Transverse colon (tissue), 4 donors: Measurements from ENCODE around the gene SLFNL1. TPM values are rescaled to one million over a fixed set of nuclear protein-coding genes. Genes with fewer than 3 reads are reported as not detected.

Source experiments
- DNase-seq: peaks from one replicate; pipeline ENCODE4 v3.0.0-alpha.2; 2019
- H3K27ac ChIP-seq, 4 donors: fragments of 200-600 bp; sonication (generic); 2 replicates each; pipeline ENCODE4 v1.5.1; 2016 to 2018; ENCODE audit warnings: inconsistent platforms in 4 of 4
- H3K27me3 ChIP-seq: fragments of 200-600 bp; sonication (generic); 2 replicates; pipeline ENCODE4 v1.5.1; 2017; ENCODE audit warnings: inconsistent platforms
- H3K36me3 ChIP-seq, 4 donors: fragments of 200-600 bp; sonication (generic); 2 replicates each; pipeline ENCODE4 v1.5.1; 2017 to 2019; ENCODE audit warnings: inconsistent platforms in 4 of 4
- H3K4me1 ChIP-seq, 4 donors: fragments of 200-600 bp; sonication (generic); 2 replicates each; pipeline ENCODE4 v1.5.1; 2017 to 2020; ENCODE audit warnings: inconsistent platforms in 4 of 4
- H3K4me3 ChIP-seq, 4 donors: fragments of 200-600 bp; sonication (generic); 1 replicate in 1 of 4; 2 replicates in 3 of 4; pipeline versions ENCODE4 v1.5.1 to v1.6.1; 2017 to 2019; ENCODE audit warnings: inconsistent platforms in 4 of 4
- H3K9me3 ChIP-seq, 2 donors: fragments of 200-600 bp; sonication (generic); 2 replicates each; pipeline ENCODE4 v1.5.1; 2017 to 2019; ENCODE audit warnings: inconsistent platforms in 2 of 2
- CTCF ChIP-seq, 5 experiments: fragments of 200-600 bp in 3 of 5; fragments of 450-650 bp in 2 of 5; sonication (generic) in 3 of 5; IDR thresholded peaks; 1 replicate in 2 of 5; 2 replicates in 3 of 5; pipeline ENCODE4 v1.5.1; 2016 to 2017; ENCODE audit warnings: antibody characterized with exemption in 5 of 5, inconsistent platforms in 3 of 5, mild to moderate bottlenecking in 2 of 5, moderate library complexity in 1 of 5
- EP300 ChIP-seq: sonication (generic); formaldehyde crosslinking; IDR thresholded peaks from one replicate; pipeline ENCODE4 v1.6.1; 2017; ENCODE audit warnings: antibody characterized with exemption, low read depth
- POLR2A ChIP-seq: fragments of 450-650 bp; IDR thresholded peaks from one replicate; pipeline ENCODE4 v1.6.1; 2016; ENCODE audit warnings: antibody characterized with exemption, mild to moderate bottlenecking, moderate library complexity
- POLR2AphosphoS5 ChIP-seq, 3 donors: sonication (generic); formaldehyde crosslinking; IDR thresholded peaks; one replicate each; pipeline ENCODE4 v1.6.1; 2016; ENCODE audit warnings: antibody characterized with exemption in 3 of 3
- WGBS, 2 donors: methylation state at CpG; one replicate each; pipeline ENCODE4 v1.1.5; 2018; ENCODE audit warnings: low coverage in 1 of 2; 5-methylcytosine and 5-hydroxymethylcytosine counted together
- in situ Hi-C, 4 donors: fragments of 200-750 bp; cut with MboI; loops; one replicate each; pipeline versions ENCODE4 v1.15.0 to v1.15.1; 2017; ENCODE audit warnings: low sequenced_read_pairs in 3 of 4, low pct_ligation_motif_present in 1 of 4, low pct_unique_long_range_greater_than_20kb in 1 of 4
- intact Hi-C: fragments of 100-400 bp; cut with DNase I; formaldehyde crosslinking; loops from one replicate; pipeline ENCODE4 v1.15.1; 2023; ENCODE audit warnings: low total_unique reads
- total RNA-seq, 4 donors: library from RNA; depleted of rRNA; stranded (reverse); fragments of >200 nt; gene quantifications; one replicate each; pipeline ENCODE4 v1.1.0, GENCODE V29; 2016

Gene SLFNL1
- total RNA-seq, 4 donors from 2014 or later, result 0.55 to 3.0 (median 1.3) TPM; not detected in 1

GRCh38 chr1:41033272-41033671, 11.7 kb upstream of the SLFNL1 start:
- peaks cover 0 to 26% (median 11%) of the 10 kb centered on the region in 4 donors for H3K36me3 ChIP-seq
- TF ChIP-seq POLR2AphosphoS5 (IDR thresholded peaks at IDR 0.05), result no peak
- TF ChIP-seq EP300, result no peak
- no peak for TF ChIP-seq POLR2A
- no peak for TF ChIP-seq CTCF (IDR thresholded peaks at IDR 0.05)
- H3K4me1 ChIP-seq, result no peaks in the 10 kb centered on the region
- intact Hi-C loops (no loop called here), in situ Hi-C loops (loop anchor here in 1 of 4 donors (25.0 kb wide), 1 partner anchor 204 kb away; the partner anchor contains the start of gene SCMH1)
- no peak for DNase-seq
- no peak overlapping the region for H3K4me3 ChIP-seq
- WGBS, 2 donors, result 95 to 100% methylated on average over 1 to 3 of the region's 3 CpGs
- no peaks in the 10 kb centered on the region for H3K9me3 ChIP-seq
- H3K27me3 ChIP-seq, result no peaks in the 10 kb centered on the region
- H3K27ac ChIP-seq, result no peak overlapping the region

- H3K4me1 ChIP-seq, result no peaks in the 10 kb centered on the region
- H3K27me3 ChIP-seq, result no peaks in the 10 kb centered on the region
- no peak overlapping the region for H3K4me3 ChIP-seq
- TF ChIP-seq POLR2A (no peak), EP300 (no peak), POLR2AphosphoS5 (IDR thresholded peaks at IDR 0.05) (no peak), CTCF (IDR thresholded peaks at IDR 0.05) (no peak)
- no peak for DNase-seq
- H3K9me3 ChIP-seq, result no peaks in the 10 kb centered on the region
- in situ Hi-C loops (loop anchor here in 1 of 4 donors (25.0 kb wide), 1 partner anchor 205 kb away; the partner anchor contains the start of gene SCMH1), intact Hi-C loops (no loop called here)
- 96 to 100% methylated on average over 2 of the region's 2 CpGs for WGBS, 2 donors
- no peak overlapping the region for H3K27ac ChIP-seq
- H3K36me3 ChIP-seq, result peaks cover 0 to 26% (median 11%) of the 10 kb centered on the region in 4 donors
Measured at GRCh38 chr1:41032147-41032546, 10.6 kb upstream of the SLFNL1 start.

- Histone ChIP-seq H3K36me3 (peaks cover 0 to 26% (median 10%) of the 10 kb centered on the region in 4 donors), H3K4me1 (no peaks in the 10 kb centered on the region), H3K9me3 (no peaks in the 10 kb centered on the region), H3K27ac (no peak overlapping the region), H3K27me3 (no peaks in the 10 kb centered on the region), H3K4me3 (no peak overlapping the region)
- 86 to 93% methylated on average over 7 to 8 of the region's 8 CpGs for WGBS, 2 donors
- TF ChIP-seq POLR2AphosphoS5 (IDR thresholded peaks at IDR 0.05) (no peak), EP300 (no peak), CTCF (IDR thresholded peaks at IDR 0.05) (no peak), POLR2A (no peak)
- DNase-seq, result no peak
- in situ Hi-C loops, result loop anchor here in 1 of 4 donors (25.0 kb wide), 1 partner anchor 206 kb away; the partner anchor contains the start of gene SCMH1
- intact Hi-C loops, result no loop called here
Measured at GRCh38 chr1:41030872-41031616, 9.5 kb upstream of the SLFNL1 start.

- Histone ChIP-seq H3K36me3 (peaks cover 0 to 14% (median 5%) of the 10 kb centered on the region in 4 donors), H3K27me3 (no peaks in the 10 kb centered on the region), H3K27ac (no peak overlapping the region), H3K4me3 (no peak overlapping the region), H3K9me3 (no peaks in the 10 kb centered on the region), H3K4me1 (no peaks in the 10 kb centered on the region)
- 97% methylated on average over 10 of the region's 10 CpGs; no CpG with 5 or more reads in 1 of the 2 donors for WGBS, 2 donors
- TF ChIP-seq EP300 (no peak), POLR2A (no peak), POLR2AphosphoS5 (IDR thresholded peaks at IDR 0.05) (no peak), CTCF (IDR thresholded peaks at IDR 0.05) (no peak)
- in situ Hi-C loops (loop anchor here in 1 of 4 donors (25.0 kb wide), 1 partner anchor 209 kb away; the partner anchor contains the start of gene SCMH1), intact Hi-C loops (no loop called here)
- DNase-seq, result no peak
Measured at GRCh38 chr1:41028034-41028642, 6.6 kb upstream of the SLFNL1 start.
